ENCODE results near the gene ANXA3. TPM values are rescaled to one million over a fixed set of nuclear protein-coding genes. Genes with fewer than 3 reads are reported as not detected.
"Not testable (repeated sequence)": the region's sequence is repeated elsewhere in the genome, so short reads cannot be mapped to it uniquely, and the experiment has no call there.

The ANXA3 gene
- total RNA-seq, 1 donor from 2014 or later, result 36.1 TPM

- DNase-seq (ENCODE audit: low read depth in 2 of 2), result no peak
Observed at GRCh38 chr4:78571804-78572203, 20.2 kb downstream of the ANXA3 start.

- no peak for DNase-seq (ENCODE audit: low read depth in 2 of 2)
Observed at GRCh38 chr4:78578674-78579425, 27.3 kb downstream of the ANXA3 start.

GRCh38 chr4:78581618-78582017 is 30.0 kb downstream of the ANXA3 start:
- DNase-seq (ENCODE audit: low read depth in 2 of 2), result no peak

GRCh38 chr4:78584863-78585547 is 33.4 kb downstream of the ANXA3 start:
- DNase-seq (ENCODE audit: low read depth in 2 of 2), result no peak

- DNase-seq (ENCODE audit: low read depth in 2 of 2), result no peak
Observed at GRCh38 chr4:78585633-78586032, 34.1 kb downstream of the ANXA3 start.

GRCh38 chr4:78588894-78589545 is 37.5 kb downstream of the ANXA3 start:
- DNase-seq (ENCODE audit: low read depth in 2 of 2), result no peak

GRCh38 chr4:78591404-78591803 is 39.8 kb downstream of the ANXA3 start:
- peak; percentile 30 to 49 for DNase-seq (ENCODE audit: low read depth in 2 of 2)

- no peak for DNase-seq (ENCODE audit: low read depth in 2 of 2)
Observed at GRCh38 chr4:78592088-78592783, 40.7 kb downstream of the ANXA3 start.

GRCh38 chr4:78596111-78596742 is 44.7 kb downstream of the ANXA3 start:
- no peak for DNase-seq (ENCODE audit: low read depth in 2 of 2)

GRCh38 chr4:78598431-78598830 is 46.9 kb downstream of the ANXA3 start:
- DNase-seq (ENCODE audit: low read depth in 2 of 2), result not testable (repeated sequence)

- no peak for DNase-seq (ENCODE audit: low read depth in 2 of 2)
Observed at GRCh38 chr4:78599147-78599546, 47.6 kb downstream of the ANXA3 start.

- DNase-seq (ENCODE audit: low read depth in 2 of 2), result peak; percentile 40 to 66
Observed at GRCh38 chr4:78599931-78600375, 48.4 kb downstream of the ANXA3 start.

- no peak for DNase-seq (ENCODE audit: low read depth in 2 of 2)
Observed at GRCh38 chr4:78601013-78601412, 49.4 kb downstream of the ANXA3 start.

- DNase-seq (ENCODE audit: low read depth in 2 of 2), result no peak
Observed at GRCh38 chr4:78602334-78602733, 50.8 kb downstream of the ANXA3 start.

GRCh38 chr4:78603384-78603783 is 51.8 kb downstream of the ANXA3 start:
- DNase-seq (ENCODE audit: low read depth in 2 of 2), result no peak

GRCh38 chr4:78604988-78605387 is 53.4 kb downstream of the ANXA3 start:
- DNase-seq (ENCODE audit: low read depth in 2 of 2), result no peak

GRCh38 chr4:78606035-78606434 is 54.5 kb downstream of the ANXA3 start:
- no peak for DNase-seq (ENCODE audit: low read depth in 2 of 2)

GRCh38 chr4:78606530-78607095 is 55.0 kb downstream of the ANXA3 start:
- no peak for DNase-seq (ENCODE audit: low read depth in 2 of 2)

- no peak for DNase-seq (ENCODE audit: low read depth in 2 of 2)
Observed at GRCh38 chr4:78608684-78609083, 57.1 kb downstream of the ANXA3 start.

- no peak for DNase-seq (ENCODE audit: low read depth in 2 of 2)
Observed at GRCh38 chr4:78609580-78609979, 58.0 kb downstream of the ANXA3 start.
